ENCODE data around the gene SERPINB2.
A peak's percentile ranks its signal among the peaks of the same experiment; 100 is the strongest.
"Not testable (repeated sequence)": the region's sequence is repeated elsewhere in the genome, so short reads cannot be mapped to it uniquely, and the experiment has no call there.

The SERPINB2 gene

DNA sequence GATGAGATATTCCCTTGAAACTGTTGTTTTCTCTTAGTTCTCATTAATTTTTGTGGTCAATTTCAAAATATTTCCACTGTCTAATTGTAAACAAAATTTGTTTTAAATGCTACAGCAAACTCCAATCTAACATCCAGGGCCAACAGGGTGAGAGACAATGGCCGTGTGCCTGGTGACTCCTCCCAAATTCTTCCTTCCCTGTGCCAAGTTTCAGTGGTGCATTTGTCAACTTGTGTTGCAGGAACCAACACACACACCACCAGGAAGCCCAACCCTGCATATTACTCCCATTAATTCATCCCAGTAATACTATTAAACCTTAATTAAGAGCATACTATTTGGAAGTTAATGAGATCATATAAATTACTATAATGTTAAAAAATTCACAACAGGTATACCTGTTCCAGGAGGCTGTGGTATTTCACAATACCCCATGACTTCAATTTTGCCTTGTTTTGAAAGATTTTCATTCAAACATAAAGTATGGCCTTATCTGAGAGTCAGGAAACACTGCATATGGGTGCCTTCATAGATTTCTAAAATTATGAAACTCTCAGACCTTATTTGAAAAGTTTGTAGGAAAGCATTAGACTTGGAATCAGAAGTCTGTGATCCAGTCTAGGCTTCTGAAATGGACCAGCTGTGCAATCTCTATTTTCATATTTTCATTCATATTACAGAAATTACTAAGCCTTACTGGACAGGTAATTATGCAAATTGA is 1.1 kb downstream of the SERPINB2 start:
- FAIRE-seq, result no peak
- DNase-seq (ENCODE audit: insufficient read length, low spot score), result no peak

DNA sequence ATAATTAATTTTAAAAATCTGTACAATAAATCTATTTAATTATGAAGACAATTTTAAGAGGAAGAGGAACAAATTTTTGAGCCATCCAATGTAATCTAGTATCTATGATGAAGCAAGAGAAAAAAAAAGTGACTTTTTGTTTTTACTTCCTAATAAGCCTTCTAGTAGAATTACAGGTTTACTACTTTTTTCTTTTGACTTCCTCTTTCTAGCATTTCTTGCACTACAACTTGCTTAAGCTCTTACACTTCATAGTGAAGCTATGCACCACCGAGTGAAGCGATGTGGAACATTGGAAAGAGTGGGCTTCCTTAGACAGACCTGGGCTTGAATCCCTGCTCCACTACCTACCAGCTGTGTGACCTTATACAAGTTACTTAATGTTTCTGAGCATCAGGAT is 2.1 kb downstream of the SERPINB2 start:
- DNase-seq (ENCODE audit: insufficient read length, low spot score) (no peak), FAIRE-seq (no peak)

DNA sequence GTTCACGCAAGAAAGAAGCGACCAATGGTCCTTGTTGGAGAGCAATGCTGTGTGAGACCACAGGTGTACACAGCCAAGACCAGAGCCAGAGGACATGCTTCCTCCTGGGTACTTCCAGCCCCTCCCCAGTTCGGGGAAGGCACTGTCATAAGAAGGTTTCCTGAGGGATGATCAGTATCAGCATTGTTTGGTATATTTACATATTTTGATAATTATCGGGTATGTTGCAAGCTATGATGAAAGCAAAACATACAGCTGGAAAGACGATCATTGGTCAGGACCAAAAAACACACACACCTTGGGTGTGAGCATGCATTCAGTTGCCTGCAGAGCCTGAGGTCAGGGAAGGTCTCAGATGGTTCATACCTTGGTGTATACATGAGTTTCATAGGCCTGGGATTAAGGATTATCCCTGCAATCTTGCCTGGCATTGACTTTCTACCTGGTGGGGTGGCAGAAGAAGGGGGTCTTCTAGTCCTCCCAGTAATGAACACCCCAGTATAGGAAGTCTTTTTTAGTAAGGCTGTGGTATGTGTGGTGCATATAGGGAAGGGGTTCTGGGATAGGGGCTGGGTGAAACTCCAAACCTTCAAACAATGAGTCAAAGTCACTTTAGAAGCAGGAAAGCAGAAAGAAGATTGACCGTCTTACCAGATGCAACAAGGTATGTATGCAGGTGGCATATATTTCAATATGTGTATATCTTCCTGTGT is 2.9 kb downstream of the SERPINB2 start:
- FAIRE-seq, result peak; percentile 37
- DNase-seq (ENCODE audit: insufficient read length, low spot score), result no peak

DNA sequence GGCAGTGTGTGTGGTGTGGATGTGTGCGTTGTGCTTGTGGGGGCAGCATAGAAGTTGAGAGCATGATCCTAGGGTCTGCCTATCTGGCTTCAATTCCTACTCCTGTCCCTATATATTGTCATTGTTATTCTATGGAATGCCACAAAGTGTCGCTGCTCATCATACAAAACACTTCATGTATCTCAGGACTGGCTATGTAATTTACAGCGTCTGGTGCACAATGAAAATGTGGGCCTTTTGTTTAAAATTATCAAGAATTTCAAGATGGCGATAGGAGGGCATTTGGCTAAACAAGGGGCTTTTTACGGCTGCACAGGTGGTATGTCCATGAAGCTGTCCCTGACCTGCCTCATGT is 3.4 kb downstream of the SERPINB2 start:
- DNase-seq (ENCODE audit: insufficient read length, low spot score), result no peak
- FAIRE-seq, result no peak

DNA sequence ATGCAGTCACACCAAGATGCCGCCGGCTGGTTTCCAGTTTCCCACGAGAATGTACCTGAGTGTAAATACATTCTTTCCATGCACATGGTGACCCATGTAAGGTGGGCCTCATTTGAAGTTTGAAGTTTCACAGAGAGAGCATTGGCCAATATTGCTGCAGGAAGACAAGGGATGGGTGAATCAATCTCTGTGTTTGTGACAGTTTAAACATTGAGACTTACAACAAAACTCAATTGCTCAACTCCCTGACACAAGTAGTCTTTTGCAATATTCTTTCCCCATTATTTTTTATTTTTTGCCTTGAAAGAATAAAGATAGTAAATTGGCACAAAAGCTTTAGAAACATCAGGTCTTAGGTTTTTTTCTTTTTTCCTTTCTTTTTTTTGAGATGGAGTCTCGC is 5.1 kb downstream of the SERPINB2 start:
- no peak for FAIRE-seq

DNA sequence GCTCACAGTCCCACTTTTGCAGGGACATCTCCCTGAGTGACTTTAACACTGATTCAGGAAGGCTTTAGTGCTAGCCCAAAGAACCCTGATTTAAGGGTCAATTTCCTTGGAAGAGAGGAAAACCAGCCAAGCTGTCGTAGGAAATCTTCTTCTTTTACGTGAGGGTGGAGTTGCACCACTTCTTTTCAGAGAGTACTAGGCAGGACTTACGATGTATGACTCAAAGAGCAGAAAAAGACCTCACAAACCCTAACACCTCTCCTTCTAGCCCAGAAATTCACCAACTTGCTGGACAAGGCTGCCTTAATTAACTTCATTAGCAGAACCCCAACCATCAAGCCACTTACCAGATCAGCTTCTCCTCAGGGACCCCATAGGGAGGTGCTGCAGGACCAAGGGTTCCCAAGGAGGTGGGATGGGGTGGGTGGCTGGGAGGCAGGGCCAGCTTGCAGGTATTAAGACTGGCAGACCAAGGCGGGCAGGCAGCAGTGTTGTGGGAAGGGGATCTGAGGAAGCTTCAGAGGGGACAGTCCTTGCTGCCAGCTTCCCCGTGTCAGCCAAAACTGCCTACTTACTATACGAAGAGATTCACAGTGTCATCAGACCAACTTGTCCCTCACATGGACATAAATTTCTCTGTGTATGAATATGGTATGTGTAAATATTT is 6.7 kb downstream of the SERPINB2 start:
- DNase-seq (ENCODE audit: insufficient read length, low spot score) (no peak), FAIRE-seq (no peak)

More for the DNA sequence above, 5.1 kb downstream of the SERPINB2 start:
- no peak for DNase-seq (ENCODE audit: insufficient read length, low spot score)

DNA sequence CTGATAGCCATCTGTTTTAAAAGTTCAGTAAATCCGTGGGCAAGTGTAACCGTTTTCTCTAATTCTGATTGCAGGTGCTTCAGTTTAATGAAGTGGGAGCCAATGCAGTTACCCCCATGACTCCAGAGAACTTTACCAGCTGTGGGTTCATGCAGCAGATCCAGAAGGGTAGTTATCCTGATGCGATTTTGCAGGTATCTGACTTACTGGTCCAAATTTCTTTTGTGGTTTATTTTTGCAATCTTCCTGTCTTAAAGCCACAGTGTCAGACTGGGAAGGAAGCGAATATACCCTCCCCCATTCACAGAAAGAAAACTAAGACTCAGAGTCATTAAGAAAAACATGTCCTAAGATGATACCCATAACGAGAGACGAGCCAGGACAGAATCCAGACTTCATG is 7.7 kb downstream of the SERPINB2 start:
- no peak for DNase-seq (ENCODE audit: insufficient read length, low spot score)
- FAIRE-seq, result no peak

DNA sequence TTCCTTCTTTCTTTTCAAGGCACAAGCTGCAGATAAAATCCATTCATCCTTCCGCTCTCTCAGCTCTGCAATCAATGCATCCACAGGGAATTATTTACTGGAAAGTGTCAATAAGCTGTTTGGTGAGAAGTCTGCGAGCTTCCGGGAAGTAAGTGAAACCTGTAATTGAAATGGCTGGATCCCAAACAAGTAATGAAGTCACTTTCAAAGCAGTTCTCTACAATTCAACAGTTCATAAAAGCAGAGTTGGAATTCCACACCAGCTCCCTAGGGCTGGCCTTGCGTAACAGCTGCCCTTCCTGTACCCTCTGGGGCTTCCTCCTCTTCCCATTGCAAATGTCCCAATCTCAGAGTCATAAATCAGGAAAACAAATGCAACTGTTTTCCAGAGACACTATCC is 9.6 kb downstream of the SERPINB2 start:
- DNase-seq (ENCODE audit: insufficient read length, low spot score) (no peak), FAIRE-seq (no peak)

DNA sequence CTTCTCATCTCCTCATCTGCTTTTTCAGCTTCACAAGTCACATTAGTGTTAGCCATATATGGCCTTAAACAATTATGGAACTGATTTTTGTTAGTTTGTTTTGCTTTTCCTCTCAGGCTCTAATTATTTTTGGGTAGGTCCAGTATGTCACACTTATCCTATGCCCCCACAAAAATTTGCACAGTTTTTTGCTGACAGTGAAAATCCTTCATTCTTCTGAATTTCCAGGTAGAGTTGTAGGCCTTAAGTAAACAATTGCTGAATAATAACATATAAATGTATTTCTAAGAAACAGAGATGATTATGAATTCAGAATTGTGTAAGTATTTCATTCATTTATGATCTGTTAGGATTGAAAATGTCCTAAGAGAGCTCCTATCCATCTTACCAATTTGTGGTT is 11.7 kb downstream of the SERPINB2 start:
- DNase-seq (ENCODE audit: insufficient read length, low spot score) (no peak), FAIRE-seq (no peak)

DNA sequence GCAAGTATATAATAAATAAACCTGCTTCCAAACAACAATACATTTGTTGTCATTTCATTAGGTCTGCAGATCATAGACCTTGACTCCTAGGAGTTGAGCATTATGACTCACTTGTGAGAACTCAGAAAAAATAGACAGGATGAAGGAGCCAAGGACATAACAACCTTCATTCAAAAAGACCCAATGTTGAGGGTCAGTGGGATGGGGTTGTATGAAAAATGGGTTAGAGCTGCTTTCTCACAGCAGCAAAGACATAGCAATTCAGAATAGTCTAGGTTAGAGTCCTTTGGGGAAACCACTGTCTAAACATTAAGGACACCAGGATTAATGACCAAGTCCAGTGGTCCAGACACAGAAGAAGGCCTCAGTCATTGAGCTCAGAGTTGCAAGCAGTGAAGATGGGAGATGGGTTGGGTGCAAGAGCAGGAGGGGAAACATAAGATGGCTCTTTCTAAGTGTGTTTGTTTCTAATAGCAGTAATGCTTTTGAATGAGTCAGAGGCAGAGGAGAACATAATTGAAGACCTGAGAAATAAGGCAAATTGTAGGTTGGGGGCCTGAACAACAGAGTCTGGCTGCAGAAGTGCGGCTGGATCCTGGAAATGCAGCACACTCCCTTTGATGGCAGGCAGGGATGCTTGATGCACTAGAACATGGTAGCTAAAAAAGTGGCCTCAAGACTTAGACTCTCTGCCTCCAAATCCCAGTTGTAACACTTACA is 16.5 kb downstream of the SERPINB2 start:
- FAIRE-seq, result no peak

DNA sequence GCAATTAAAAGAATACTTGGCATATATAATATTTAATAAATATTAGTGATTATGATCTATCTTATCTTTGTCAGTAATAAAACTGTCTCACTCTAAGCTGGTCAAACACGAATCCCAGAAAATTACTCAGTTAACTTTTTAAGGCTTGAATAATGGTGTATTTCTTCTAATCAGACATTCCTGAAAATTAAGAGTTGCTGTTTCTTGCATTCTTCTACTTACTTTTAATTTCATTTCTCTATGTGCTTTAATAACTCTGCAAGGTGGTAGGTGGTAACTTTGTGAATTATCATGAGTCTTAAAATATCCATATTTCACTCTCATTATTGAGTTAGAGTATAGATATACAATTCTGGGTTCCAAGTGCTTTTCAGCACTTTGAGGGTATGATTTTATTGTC is 17.2 kb downstream of the SERPINB2 start:
- FAIRE-seq (no peak), DNase-seq (ENCODE audit: insufficient read length, low spot score) (no peak)

More for the DNA sequence above, 16.5 kb downstream of the SERPINB2 start:
- DNase-seq (ENCODE audit: insufficient read length, low spot score), result no peak

DNA sequence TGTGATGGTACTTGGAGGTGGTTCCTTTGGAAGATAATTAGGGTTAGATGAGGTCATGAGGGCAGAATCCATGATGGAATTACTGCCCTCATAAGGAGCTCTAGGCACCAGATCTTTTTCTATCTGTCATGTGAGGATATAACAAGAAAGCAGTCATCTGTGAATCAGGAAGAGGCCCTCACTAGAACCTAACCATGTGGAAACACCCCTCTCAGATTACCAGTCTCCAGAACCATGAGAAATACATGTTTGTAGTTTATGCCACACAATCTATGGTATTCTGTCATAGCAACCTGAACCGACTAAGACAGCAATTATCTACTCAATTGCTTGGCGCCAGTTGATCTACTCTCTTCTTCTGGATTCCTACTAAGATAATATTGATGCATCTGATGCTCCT is 17.9 kb downstream of the SERPINB2 start:
- peak; percentile 64 for FAIRE-seq
- DNase-seq (ENCODE audit: insufficient read length, low spot score), result no peak

DNA sequence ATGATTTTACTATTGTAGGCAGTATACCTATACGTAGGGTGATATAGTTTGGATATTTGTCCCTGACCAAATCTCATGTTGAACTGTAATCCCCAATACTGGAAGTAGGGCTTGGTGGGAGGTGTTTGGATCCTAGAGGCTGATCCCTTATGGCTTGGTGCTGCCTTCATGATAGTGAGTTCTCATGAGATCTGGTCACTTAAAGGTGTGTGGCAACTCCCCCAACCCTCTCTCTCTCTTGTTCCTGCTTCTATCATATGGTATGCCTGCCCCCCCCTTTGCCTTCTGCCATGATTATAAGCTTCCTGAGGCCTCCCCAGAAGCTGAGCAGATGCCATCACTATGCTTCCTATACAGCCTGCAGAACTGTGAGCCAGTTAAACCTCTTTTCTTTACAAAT is 18.6 kb downstream of the SERPINB2 start:
- DNase-seq (ENCODE audit: insufficient read length, low spot score), result no peak
- peak; percentile 18 for FAIRE-seq

DNA sequence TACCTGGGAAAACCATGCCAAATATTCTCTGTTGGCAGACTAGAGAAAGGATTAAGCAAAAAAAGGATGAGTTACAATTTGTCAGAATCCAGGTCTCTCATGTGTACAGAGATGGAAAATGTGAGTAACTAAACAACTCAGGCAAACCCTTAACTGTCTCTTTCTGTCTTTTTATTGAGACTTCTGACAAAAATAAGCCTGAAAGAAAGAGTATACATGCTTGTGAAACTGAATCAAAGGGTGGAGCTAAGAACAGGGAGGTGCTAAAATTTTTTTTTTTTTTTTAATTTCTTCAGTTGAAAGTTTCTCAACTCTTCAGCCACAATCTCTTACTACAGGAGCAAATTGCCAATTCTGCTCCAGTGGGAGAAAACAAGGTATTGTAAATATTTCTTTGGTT is 20.2 kb downstream of the SERPINB2 start, which contains the start of gene SERPINB10:
SERPINB10 (plus strand) TSS at position 295 of the 400 bp plus-strand sequence. CDS start 7,553 bp downstream, outside the sequence.
- FAIRE-seq (peak; percentile 84), DNase-seq (ENCODE audit: insufficient read length, low spot score) (no peak)

DNA sequence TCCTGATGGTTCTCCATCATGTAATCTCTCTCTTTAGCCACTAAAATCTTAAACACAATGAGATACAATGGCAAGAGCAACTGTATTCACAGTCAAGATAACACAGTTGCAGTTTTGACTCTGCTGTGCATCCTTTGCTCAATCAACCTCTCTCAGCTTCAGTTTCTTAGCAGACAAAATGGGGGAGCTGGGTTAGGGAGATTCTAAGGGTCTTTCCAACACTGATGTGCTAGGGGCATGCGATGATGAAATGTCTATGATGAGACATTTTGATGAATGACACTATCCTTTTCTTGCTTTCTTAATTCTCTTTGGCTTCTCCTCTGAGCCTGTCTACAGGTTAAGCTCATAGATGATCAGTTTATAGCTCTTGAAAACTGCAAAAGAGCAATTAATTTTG is 21.4 kb downstream of the SERPINB2 start:
- no peak for FAIRE-seq

DNA sequence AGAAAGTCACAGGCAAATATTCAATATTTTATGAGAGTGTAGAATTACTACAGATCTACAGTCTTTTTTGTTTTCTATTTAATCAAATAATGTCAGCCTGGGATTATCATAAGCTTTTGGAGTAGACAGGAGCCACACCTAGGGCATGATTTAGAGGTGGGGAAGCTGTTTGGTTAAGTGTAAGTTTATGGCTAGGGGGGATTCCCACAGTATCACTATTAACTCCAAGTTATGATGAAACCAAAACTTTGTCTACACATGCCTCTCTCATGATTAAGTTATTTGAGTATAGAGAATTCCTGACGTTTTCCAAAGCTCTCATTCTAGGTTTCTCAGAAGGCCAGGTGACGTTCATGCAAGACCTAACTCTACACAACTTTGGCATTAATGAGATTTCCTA is 22.4 kb downstream of the SERPINB2 start:
- FAIRE-seq (peak; percentile 73), DNase-seq (ENCODE audit: insufficient read length, low spot score) (no peak)

More for the DNA sequence above, 21.4 kb downstream of the SERPINB2 start:
- DNase-seq (ENCODE audit: insufficient read length, low spot score), result no peak

DNA sequence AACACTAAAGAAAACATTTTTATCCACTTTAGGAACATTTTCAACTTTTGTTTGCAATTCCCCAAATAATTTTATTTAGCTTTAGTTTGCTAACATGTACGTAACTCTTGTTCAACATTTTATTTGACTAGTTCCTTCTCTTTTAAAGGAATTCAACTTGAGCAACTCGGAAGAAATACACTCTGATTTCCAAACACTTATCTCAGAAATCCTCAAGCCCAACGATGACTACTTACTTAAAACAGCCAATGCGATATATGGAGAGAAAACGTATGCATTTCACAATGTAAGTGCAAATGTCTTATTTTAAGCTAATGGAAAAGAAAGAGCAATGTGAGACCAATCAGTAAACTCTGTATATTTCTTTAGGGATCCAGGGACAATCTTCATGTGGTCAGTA is 30.3 kb downstream of the SERPINB2 start:
- FAIRE-seq (no peak), DNase-seq (ENCODE audit: insufficient read length, low spot score) (no peak)

DNA sequence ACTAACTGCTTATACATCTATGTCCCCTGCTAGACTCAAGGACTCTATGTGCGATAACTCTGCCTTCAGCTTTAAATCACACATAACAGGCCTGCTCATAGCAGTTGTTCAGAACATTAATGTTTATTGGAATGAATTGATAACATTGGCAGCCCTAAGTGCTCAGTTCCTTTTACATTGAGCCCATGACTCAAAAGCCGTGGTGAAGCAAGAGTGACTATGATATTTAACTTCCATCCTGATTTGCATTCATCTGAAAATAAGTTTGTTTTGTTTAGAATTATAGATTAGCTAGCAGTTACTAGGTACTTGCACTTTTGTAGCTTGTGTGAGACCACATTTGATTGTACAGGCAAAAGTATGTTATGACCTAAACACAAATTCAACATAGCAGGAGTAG is 34.5 kb downstream of the SERPINB2 start:
- no peak for DNase-seq (ENCODE audit: insufficient read length, low spot score)
- FAIRE-seq, result no peak

DNA sequence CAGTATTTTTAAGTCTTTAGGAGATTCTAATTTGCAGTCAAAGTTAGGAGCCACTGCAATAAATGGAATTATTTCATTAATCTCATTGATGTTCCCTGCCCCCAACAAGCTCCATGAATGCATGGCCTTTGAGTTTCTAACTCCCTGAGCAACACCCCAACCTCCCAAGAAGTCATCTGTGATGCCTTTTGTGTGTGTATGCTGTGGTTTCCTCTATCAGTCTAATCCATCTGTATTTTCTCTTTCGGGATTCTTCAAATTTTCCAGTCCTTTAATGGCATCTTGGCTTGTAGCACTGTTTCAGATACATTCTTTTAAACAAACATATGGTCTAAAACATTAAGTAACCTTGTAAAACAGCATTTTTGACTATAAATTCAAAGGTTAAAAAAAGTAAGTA is 37.0 kb downstream of the SERPINB2 start:
- FAIRE-seq, result no peak

DNA sequence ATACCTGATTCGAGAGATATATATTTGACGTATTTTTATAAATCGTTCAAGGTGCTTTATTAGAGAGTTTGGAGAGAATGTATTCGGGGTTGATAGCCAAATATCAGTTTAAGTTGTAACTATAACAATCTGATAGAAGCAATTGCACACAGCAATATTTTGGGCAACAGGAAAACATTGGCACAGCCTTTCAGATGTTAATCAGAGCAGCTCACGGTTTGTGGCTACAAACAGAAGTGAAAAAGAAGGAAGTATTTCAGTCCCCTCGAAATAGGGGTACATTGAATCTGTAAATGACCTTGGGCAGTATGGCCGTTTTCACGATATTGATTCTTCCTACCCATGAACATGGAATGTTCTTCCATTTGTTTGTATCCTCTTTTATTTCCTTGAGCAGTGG is 40.8 kb downstream of the SERPINB2 start:
- FAIRE-seq (no peak), DNase-seq (ENCODE audit: insufficient read length, low spot score) (no peak)

More for the DNA sequence above, 37.0 kb downstream of the SERPINB2 start:
- no peak for DNase-seq (ENCODE audit: insufficient read length, low spot score)

DNA sequence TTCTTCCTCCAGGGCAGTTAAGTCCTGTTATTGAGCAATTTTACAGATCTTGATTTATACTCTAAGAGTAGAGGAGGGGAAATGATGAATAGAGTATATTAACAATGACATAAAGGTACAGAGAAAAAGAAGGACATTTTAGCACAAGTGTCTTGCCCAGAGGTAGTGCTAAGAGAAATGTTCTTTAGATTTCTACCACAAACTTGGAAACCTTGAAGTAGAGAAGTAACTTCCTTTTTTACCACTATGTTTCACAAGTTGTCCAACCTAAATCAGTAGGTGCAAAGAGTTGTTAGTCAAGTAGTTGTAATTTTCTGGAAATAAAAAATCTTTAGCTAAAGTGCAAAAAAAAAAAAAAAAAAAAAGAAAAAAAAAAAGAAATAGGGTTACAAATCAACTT is 41.9 kb downstream of the SERPINB2 start:
- peak; percentile 48 for FAIRE-seq
- not testable (repeated sequence) for DNase-seq (ENCODE audit: insufficient read length, low spot score)
